A673 (cell line): Measurements from ENCODE around the gene PRKD1. TPM values are rescaled to one million over a fixed set of nuclear protein-coding genes. Genes with fewer than 3 reads are reported as not detected.
A peak's percentile ranks its signal among the peaks of the same experiment; 100 is the strongest.

Source experiments
- BruUV-seq: library from RNA; stranded (reverse); fragments of 400-500 nt; replicated peaks from 2 replicates; lab custom pipeline; 2021; lab: Mats Ljungman, UMichigan
- CTCF ChIA-PET: fragments of 300-600 bp; sonication (Branson Sonifier 250); formaldehyde crosslinking; loops from one replicate; lab custom pipeline; 2022; ENCODE audit warnings: antibody characterized with exemption; lab: Charles Lee
- POLR2A ChIA-PET: fragments of 300-600 bp; sonication (Branson Sonifier 250); formaldehyde crosslinking; loops from one replicate; lab custom pipeline; 2022; ENCODE audit warnings: antibody characterized with exemption; ENCODE audit not compliant: low non-redundant PET; lab: Charles Lee
- DNase-seq: peaks from one replicate; pipeline ENCODE4 v3.0.0-alpha.2; 2015; ENCODE audit warnings: low spot score
- H3K27ac ChIP-seq: fragments of 200-600 bp; sonication (generic); 2 replicates; pipeline ENCODE4 v1.5.1; 2016; ENCODE audit warnings: mixed run types, low read depth, mild to moderate bottlenecking, mixed read lengths, antibody characterized with exemption, low read length; ENCODE audit not compliant: poor library complexity, severe bottlenecking
- H3K27me3 ChIP-seq: fragments of 200-600 bp; sonication (generic); replicated peaks from 2 replicates; pipeline ENCODE4 v1.6.1; 2017; ENCODE audit warnings: mixed run types, low read depth, mild to moderate bottlenecking, mixed read lengths, antibody characterized with exemption, low read length; ENCODE audit not compliant: insufficient read depth, poor library complexity
- H3K36me3 ChIP-seq: fragments of 200-600 bp; sonication (generic); 2 replicates; pipeline ENCODE4 v1.6.1; 2016; ENCODE audit warnings: mixed run types, mild to moderate bottlenecking, mixed read lengths, antibody characterized with exemption, low read length; ENCODE audit not compliant: insufficient read depth, poor library complexity, severe bottlenecking
- H3K4me1 ChIP-seq: fragments of 200-600 bp; sonication (generic); 2 replicates; pipeline ENCODE4 v1.6.1; 2017; ENCODE audit warnings: mixed run types, mild to moderate bottlenecking, mixed read lengths, antibody characterized with exemption, low read length; ENCODE audit not compliant: insufficient read depth, poor library complexity, severe bottlenecking
- H3K4me3 ChIP-seq: fragments of 200-600 bp; sonication (generic); 2 replicates; pipeline ENCODE4 v1.5.1; 2016; ENCODE audit warnings: low read depth, mixed run types, mild to moderate bottlenecking, mixed read lengths, low read length; ENCODE audit not compliant: poor library complexity, severe bottlenecking
- H3K9me3 ChIP-seq: fragments of 200-600 bp; sonication (generic); 2 replicates; pipeline ENCODE4 v1.6.1; 2016; ENCODE audit warnings: mixed run types, low read depth, mild to moderate bottlenecking, mixed read lengths, antibody characterized with exemption, low read length; ENCODE audit not compliant: poor library complexity, severe bottlenecking
- CTCF ChIP-seq: fragments of 300-800, 200-600 bp; sonication (generic); conservative IDR thresholded peaks from 2 replicates; pipeline ENCODE4 v1.5.1; 2017; ENCODE audit warnings: low read depth, mild to moderate bottlenecking, antibody characterized with exemption, low read length, moderate library complexity, mixed read lengths
- EZH2 ChIP-seq: fragments of 200-600 bp; sonication (generic); IDR thresholded peaks from 2 replicates; pipeline ENCODE4 v1.6.1; 2017; ENCODE audit warnings: borderline replicate concordance, low read depth, mild to moderate bottlenecking, mixed read lengths, antibody characterized with exemption, low read length; ENCODE audit not compliant: poor library complexity, severe bottlenecking
- intact Hi-C: fragments of 100-400 bp; cut with micrococcal nuclease; formaldehyde crosslinking; loops from one replicate; pipeline ENCODE4 v1.10.0; 2022; ENCODE audit not compliant: unreplicated experiment
- total RNA-seq: library from RNA; stranded (reverse); gene quantifications from 2 replicates; pipeline ENCODE4 v1.2.3, GENCODE V29; 2021

The PRKD1 gene
- total RNA-seq, 1 experiment from 2014 or later: 45.7 TPM

GRCh38 chr14:29823816-29824215 is 103.8 kb downstream of the PRKD1 start:
- DNase-seq: peak; percentile 15
- Histone ChIP-seq H3K4me3 (no peak overlapping the region), H3K9me3 (no peaks in the 10 kb centered on the region), H3K36me3 (no peaks in the 10 kb centered on the region), H3K4me1 (peaks cover 31% of the 10 kb centered on the region), H3K27ac (no peak overlapping the region), H3K27me3 (no peaks in the 10 kb centered on the region)
- intact Hi-C loops: no loop called here
- ChIA-PET POLR2A (no interaction called here), CTCF (no interaction called here)
- TF ChIP-seq CTCF: no peak
- TF ChIP-seq EZH2: no peak
- BruUV-seq: no TSS peak

- intact Hi-C loops: no loop called here
- TF ChIP-seq EZH2 (no peak), CTCF (no peak)
- no peaks in the 10 kb centered on the region for H3K27me3 ChIP-seq
- ChIA-PET CTCF (no interaction called here), POLR2A (no interaction called here)
- peak overlapping the region; percentile 27 for H3K27ac ChIP-seq
- no peaks in the 10 kb centered on the region for H3K9me3 ChIP-seq
- no peak overlapping the region for H3K4me3 ChIP-seq
- peaks cover 34% of the 10 kb centered on the region for H3K4me1 ChIP-seq
- H3K36me3 ChIP-seq: no peaks in the 10 kb centered on the region
- BruUV-seq: no TSS peak
- no peak for DNase-seq
These were observed 105.3 kb downstream of the PRKD1 start for GRCh38 chr14:29822430-29822709.

- CTCF ChIA-PET: no interaction called here
- intact Hi-C loops: no loop called here
- no peaks in the 10 kb centered on the region for H3K9me3 ChIP-seq
- TF ChIP-seq CTCF (no peak), EZH2 (no peak)
- H3K36me3 ChIP-seq: no peaks in the 10 kb centered on the region
- POLR2A ChIA-PET: no interaction called here
- no TSS peak for BruUV-seq
- H3K4me3 ChIP-seq: no peak overlapping the region
- no peaks in the 10 kb centered on the region for H3K27me3 ChIP-seq
- DNase-seq: peak; percentile 29
- peaks cover 35% of the 10 kb centered on the region for H3K4me1 ChIP-seq
- H3K27ac ChIP-seq: peak overlapping the region; percentile 27
These were observed 105.8 kb downstream of the PRKD1 start for GRCh38 chr14:29821661-29822429.
